Measurements from ENCODE around the gene JMJD7.

DNA sequence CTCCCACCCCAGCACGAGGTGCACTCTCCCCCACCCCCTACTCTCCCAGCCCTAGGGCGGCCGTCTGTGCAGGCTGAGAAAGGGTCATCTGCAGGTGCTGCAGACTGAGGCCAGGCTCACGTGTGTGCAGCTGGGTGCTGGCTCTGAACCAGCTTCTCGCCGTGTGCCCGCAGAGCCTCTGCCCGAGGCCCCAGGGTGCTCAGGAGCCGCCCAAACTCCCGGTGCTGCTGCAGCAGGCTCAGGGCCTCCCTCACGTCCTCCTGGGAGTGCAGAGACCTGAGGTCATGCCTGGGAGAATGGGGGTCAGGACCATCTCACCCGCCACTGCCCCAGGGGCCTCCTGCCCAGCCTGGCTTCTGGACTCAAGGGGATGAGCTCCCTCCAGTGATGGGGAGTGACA is 48.8 kb downstream of the JMJD7 start:
- TF ChIP-seq CTCF (IDR thresholded peaks at IDR 0.05 in 2 of 3, conservative IDR thresholded peaks at IDR 0.05 in 1 of 3; ENCODE audit: borderline replicate concordance in 1 of 3, insufficient read depth in 1 of 3, low read depth in 2 of 3, low read length in 2 of 3): no peak
- TF ChIP-seq ZNF274 (IDR thresholded peaks at IDR 0.05; ENCODE audit: low read depth, low read length): no peak
- TF ChIP-seq ZFX (IDR thresholded peaks at IDR 0.05): no peak
- no peak for TF ChIP-seq TCF7L2 (IDR thresholded peaks at IDR 0.05; ENCODE audit: borderline replicate concordance, extremely low read depth, insufficient read depth, insufficient read length)
- no peak for TF ChIP-seq ELF1 (IDR thresholded peaks at IDR 0.05; ENCODE audit: borderline replicate concordance, low read depth)

All from HCT116 (cell line).